Measurements from ENCODE around the gene PLEKHM3. TPM values are rescaled to one million over a fixed set of nuclear protein-coding genes. Genes with fewer than 3 reads are reported as not detected.

PLEKHM3 gene
- total and polyA plus RNA-seq, 2 of the 13 experiments (the other 11 are each of a cell fraction or from before 2014, with no cell fraction given) = 4.5 to 4.7 TPM

- TF ChIP-seq ZBED4 (CRISPR knock-in tag; IDR thresholded peaks at IDR 0.05; ENCODE audit: borderline replicate concordance) (no peak), ZNF264 (CRISPR knock-in tag; IDR thresholded peaks at IDR 0.05) (peak; percentile 93), TP53 (CRISPR knock-in tag; conservative IDR thresholded peaks at IDR 0.05) (peak; percentile 72; the same call in 1 of the 2 replicates), THYN1 (CRISPR knock-in tag; IDR thresholded peaks at IDR 0.05; ENCODE audit: borderline replicate concordance, low read depth) (no peak), HMGXB3 (CRISPR knock-in tag; IDR thresholded peaks at IDR 0.05; ENCODE audit: borderline replicate concordance) (peak; percentile 50; the same call in 1 of the 2 replicates), EED (CRISPR knock-in tag; IDR thresholded peaks at IDR 0.05) (no peak), NR2F2 (IDR thresholded peaks at IDR 0.05; ENCODE audit: borderline replicate concordance, low read depth) (no peak), ZNF484 (CRISPR knock-in tag; IDR thresholded peaks at IDR 0.05; ENCODE audit: borderline replicate concordance, low read depth) (no peak), ZNF407 (CRISPR knock-in tag; IDR thresholded peaks at IDR 0.05; ENCODE audit: not compliant biosample characterization) (no peak)
These were observed 99.0 kb downstream of the PLEKHM3 start (continued) for GRCh38 chr2:207926133-207926988.

All from HepG2 (cell line).